GM03348 (cell line): ENCODE data around the gene DRAM1.

Experiments
- DNase-seq: peaks from one replicate; pipeline ENCODE4 v3.0.0; 2012; ENCODE audit warnings: low spot score

Gene DRAM1

DNA sequence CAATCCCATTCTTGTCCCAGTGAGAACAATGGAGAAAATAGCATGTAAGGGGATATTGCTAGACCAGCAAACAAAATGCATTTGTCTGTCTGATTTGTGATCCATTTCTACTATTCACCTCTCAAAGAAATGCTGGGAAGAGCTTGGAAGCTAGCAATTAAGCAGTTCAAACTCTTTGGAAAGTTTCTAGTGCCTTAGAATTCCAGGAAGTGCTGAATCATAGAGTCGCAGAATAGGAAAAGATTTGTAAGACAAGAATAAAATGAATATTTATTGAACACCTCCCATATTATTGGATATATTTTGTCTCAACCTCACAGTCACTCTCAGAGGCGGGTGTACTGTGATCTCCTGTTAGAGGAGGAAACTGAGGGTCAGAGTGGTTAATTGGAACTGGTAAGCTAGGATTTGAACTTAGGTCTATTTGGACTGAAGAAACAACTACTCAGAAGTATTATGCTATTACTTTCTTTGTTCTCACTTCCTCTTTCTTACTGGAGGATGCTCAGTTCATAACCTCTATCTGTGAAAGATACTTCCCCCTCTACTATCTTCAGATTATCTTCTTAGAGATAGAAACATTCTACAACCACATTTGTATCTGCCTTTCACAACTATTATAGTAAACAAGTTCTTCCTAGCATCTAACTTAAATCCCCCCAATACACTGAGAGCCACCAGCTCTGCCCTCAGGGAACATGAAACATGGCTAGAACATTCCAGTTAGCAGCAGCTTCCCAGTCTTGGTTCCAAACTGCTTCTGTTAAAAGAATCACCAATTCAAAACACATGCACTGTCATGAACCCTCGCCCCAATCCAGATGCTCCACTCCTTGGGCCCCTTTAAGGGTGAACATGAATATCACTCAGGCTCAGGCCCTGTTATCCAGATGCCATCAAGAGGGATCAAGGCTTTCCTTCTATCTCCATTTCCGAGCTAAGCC, 64.2 kb downstream of the DRAM1 start:
- no peak for DNase-seq

DNA sequence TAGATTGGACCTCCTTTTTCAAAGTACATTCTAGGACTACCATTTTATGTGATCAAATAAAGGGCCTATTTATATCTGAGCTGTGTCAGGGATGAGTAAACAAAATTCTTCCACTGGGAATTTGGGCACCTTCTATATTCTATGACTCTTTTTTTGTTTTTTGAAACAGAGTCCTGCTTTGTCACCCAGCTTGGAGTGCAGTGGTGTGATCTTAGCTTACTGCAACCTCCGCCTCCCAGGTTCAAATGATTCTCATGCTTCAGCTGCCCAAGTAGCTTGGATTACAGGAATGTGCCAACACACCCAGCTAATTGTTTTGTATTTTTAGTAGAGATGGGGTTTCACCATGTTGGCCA, 64.8 kb downstream of the DRAM1 start:
- DNase-seq, result no peak

DNA sequence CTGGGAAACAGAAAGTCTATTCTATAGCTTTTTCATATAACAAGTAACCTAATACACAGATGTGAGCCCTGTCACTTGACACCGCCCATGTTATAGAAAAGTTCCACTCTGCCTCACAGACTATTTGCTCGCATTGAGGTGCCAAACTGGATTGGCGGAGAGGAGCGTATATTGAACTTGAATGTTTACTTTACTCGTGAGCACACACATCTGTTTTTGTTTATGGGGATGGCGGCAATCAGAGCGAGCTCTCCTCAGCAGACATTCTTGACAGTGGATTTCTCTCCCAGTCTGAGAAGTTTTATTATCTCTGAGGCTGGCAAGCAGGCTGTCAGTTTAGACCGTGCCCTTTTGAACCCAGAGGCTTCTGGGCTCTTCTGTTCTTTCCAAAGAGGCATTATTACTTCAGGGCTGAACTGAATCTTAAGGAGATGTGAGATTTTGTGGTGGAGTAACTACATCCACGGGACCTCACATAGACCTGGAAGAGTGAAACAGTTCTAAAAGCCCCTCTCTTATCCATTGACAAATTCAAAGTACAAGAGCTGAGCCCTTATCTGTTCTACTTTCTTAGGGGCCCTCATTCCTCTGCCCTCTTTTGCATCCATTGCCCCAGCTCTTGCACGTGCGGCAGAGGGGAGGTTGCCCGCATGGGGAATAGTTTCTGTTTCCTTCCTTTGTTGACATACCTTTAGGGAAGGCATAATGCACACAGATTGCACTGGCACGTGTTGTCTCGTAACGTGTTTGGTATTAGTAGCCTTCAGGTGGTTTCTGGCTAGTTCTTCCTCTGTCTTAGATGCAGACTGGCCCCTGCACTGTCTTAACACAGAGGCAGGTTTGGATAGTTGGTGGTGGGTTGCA, 68.2 kb downstream of the DRAM1 start:
- DNase-seq, result peak; percentile 63

DNA sequence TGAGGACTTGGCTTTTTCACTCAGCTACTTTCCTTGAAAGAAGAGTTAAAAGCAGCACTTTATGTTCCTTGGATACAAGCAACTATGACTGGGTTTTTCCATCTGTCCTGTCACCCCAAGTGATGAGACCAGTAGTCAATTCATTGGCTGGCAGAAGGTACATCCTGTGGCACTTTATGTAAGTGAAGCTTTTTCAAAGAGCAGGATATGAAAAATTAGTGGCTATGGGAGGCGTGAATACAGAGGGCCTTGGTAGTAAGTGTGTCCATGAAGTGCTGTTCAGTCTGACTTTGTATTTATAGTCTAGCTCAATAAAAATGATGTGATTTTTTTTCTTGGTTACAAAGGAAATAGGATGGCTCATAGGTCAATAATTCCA, 68.8 kb downstream of the DRAM1 start:
- no peak for DNase-seq

DNA sequence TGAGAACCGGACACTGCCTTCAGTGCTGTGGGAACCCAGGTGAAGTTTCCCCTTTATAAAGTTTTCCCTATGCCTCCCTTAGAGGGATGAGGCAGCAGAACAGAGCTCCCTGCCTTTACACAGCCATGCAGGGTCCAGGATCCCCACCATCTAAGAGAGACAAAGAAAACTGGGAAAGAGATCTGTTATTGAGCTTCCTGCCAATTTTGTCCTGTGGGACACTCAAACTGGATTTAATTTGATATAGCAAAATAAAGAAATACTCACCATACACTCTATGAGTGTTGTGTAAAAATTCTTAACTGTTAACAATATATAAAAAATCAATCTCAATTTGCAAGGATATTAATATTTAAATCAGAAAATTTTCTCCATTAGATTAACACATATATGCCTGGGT, 69.9 kb downstream of the DRAM1 start:
- DNase-seq, result no peak

DNA sequence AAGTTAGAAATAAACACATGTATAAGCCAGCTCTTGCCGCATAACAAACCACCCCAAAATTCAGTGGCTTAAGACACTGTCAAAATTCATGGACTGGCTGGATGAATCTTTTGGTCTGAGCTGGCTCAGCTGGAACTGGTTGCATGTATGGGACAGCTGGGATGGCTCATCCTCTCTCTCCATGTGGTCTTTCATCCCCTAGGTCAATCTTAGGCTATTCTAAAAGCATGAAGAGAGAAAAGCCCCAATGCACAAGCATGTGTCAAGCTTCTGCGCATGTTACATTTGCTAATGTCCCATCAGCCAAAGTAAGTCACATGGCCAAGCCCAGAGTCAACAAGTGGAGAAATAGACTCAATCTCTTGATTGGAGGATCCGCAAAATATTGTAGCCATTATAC, 71.0 kb downstream of the DRAM1 start:
- no peak for DNase-seq

DNA sequence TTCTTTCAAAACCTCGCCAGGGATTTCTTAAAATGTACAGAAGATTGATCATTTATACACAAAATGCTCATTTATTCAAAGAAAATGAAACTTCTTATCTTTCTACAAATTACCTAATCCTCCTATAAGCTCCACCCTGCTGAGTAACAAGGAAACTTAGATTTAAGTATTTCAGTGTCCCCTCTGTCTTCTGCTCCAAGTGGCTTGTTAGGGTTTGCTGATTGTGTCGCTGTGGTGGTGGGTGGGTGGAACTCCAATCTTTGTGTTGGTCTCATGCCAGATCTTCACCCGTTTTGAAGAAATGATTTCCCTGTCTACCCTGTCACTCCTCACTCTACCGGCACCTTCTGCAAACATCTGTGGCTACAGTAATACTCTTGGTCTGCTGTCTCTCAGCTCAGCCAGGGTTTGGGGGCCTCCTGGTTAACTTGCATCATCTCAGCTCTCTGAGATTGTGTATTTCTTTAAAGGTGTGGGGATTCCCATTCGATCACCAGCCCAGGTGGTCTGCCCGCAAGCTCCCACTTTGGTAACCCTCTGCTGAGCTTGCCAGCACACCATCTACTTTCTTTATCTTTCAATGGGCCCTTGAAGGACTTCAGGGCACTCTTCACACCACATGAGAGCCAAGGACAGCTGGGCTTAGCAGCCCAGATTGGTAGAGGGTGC, 73.8 kb downstream of the DRAM1 start:
- DNase-seq, result no peak

DNA sequence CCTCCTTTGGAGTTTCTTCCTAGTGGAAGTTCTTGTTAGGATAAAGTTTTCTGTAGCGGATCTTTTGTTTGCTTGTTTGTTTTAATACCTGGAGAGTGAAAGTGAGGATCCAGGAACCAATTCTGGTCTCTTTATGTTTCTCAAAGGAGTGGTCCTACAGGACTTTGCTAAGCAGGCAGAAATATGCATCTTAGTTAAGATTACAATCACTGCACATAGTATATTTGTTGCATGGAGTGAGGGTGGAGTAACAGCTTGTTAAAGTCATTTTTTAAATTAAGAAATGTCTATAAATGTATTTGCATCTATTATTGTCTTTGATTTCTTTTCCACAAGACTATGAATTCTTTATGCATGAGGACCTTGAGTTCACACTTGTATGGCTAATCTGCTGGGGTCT, 76.7 kb downstream of the DRAM1 start:
- no peak for DNase-seq

DNA sequence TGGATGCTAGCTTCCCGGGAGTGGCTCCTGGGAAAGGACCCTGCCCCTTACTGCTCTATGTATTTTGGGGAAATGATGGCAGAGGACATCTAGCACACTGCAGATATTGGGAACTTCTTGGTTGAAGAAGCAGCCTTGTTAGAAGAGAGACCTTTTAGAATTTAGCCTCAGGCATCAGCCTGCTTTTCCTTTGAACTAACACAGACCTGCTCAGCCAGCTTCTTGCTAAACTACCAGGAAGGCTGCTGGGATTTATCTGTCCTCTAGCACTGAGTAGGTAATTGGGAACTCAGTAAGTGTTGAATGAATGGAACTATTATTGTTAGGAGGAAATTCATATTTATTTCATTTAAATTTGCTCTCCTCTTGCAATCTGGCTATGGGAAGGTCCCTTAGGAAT, 77.3 kb downstream of the DRAM1 start:
- DNase-seq, result no peak

DNA sequence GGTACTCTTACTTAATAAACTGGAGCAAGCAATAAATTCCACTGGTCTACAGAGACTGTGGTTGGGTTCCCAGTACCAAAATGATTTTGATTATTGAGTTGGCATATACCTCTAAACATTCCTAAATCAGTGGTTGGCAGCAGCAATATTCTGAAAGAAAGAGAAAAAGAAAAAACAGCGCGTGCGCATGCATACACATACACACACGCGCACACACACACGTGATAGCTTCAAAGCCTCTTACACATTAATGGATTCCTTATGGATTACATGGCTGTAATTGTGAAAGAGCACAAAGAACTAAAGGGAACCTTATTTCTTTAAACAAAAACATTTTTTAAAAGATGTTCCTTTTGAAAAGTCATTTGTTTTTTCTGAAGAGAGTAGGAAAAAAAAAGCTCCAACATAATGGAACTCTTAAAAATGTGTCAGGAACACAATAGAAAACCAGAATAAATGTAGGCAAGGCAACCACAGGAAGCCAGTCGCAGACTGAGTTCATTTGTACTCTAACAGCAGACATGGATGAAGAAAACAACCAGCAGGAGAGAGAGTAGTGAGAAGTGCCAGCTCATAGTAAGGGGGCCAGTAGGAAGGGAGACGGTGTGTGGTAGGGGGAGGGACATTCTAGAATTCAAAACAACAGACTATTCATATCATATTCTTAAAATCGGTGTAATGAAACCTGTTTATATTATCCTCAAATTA, 80.0 kb downstream of the DRAM1 start:
- peak; percentile 46 for DNase-seq

DNA sequence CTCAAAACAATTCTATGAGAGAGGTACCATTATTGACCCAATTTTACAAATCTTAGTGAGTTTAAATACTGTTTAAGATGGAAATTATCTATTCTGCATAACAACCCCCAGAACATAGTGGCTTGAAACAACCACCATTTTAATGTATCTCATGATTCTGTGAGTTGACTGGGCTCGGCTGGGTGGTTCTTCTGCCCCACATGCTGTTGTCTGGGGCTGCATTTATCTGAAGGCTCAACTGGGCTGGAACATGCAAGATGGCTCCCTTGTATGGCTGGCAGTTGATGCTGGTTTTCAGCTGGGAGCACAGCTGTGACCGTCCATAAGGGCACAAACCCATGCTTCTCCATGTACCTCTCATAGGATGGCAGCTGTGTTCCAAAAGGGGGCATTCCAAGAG, 82.2 kb downstream of the DRAM1 start:
- DNase-seq, result no peak

DNA sequence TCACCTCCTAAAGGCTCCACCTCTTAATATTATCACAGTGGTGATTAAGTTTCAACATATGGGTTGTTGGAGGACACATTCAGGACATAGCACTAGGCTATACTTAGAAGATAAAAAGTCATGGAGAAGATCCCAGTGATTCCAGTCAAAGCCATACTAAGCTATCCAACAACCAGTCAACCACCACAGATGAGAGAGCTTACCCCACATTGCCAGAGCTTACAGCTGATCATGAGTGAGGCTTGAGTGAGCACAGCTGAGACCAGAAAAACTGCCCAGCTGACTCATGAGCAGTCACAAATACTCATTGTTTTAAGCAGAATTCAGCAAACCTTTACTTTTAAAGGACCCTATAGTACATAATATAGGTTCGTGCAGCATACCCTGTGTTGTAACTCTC, 85.1 kb downstream of the DRAM1 start:
- DNase-seq, result peak; percentile 25

DNA sequence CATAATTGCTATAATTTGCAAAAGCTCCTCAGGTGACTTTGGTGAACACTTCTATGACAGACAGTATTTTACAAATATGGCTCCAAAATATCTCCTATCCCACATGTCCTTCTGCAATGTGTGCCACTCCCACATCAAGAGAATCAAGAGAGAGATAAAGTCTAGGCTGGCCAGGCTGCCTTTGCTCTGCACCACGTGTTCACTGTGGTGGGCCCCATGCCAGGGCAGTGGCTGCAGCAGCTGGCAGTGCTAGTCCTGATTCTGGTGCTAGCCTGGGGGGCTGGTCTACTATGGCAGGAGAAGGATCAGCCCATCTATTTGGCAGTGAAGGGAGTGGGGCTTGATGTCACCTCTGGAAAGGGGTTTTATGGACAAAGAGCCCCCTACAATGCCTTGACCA, 86.3 kb downstream of the DRAM1 start:
- DNase-seq, result no peak

DNA sequence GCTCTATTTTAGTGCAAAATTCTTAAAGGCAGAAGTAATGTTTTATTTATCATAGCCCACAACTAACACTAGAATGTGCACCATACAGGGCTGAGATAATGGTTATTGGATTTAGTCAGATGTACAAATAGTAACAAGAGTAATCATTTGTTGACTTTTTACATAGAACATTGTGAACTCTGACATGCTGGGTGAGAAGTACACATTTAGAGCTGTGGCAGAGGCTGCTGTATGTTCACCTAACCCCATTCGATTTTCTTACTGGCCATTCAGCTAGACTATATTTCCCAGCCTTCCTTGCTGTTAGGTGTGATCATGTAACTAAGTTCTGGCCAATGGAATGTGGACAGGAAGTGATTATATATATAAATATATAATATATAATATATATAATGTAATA, 89.1 kb downstream of the DRAM1 start:
- DNase-seq, result no peak

DNA sequence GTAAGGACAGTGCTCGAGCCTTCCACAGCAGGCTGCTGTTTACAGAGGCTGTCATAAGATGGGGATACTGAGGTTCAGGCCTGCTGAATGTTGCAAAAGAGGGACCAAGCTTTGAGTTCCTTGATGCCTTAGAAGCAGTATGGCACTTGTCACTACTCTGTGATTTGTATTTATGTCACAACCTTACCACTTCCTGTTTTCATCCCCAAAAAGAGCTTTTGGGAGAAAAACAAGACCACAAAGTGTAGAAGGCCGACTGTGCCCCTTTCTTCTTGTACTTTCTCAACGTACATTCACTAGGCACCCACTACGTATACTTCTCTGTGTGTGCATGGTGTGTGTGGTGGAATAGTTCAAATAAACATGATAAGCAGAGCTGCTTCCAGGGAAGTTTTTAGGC, 90.1 kb downstream of the DRAM1 start:
- no peak for DNase-seq

DNA sequence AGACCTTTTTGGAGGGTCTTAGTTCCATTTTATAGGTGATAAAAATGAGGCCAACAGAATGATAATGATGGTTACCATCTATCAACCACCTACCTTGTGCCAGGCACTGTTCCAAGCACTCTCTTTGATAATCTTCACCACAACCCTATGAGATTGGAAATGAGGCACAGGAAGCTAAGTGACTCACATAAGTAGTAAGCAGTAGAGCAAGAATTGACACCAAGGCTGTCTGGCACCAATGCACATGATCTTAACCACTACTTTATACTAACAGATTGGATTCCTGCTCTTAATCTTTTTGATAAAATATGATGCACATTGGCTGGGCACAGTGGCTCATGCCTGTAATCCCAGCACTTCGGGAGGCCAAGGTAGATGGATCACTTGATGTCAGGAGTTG, 91.4 kb downstream of the DRAM1 start:
- no peak for DNase-seq
